ENCODE data around the gene TNS3.
A peak's percentile ranks its signal among the peaks of the same experiment; 100 is the strongest.
"Not testable (repeated sequence)": the region's sequence is repeated elsewhere in the genome, so short reads cannot be mapped to it uniquely, and the experiment has no call there.

The TNS3 gene

GRCh38 chr7:47602272-47603004, 20.5 kb upstream of the TNS3 start:
- DNase-seq: no peak

GRCh38 chr7:47601881-47602249, 20.0 kb upstream of the TNS3 start:
- no peak for DNase-seq

DNA sequence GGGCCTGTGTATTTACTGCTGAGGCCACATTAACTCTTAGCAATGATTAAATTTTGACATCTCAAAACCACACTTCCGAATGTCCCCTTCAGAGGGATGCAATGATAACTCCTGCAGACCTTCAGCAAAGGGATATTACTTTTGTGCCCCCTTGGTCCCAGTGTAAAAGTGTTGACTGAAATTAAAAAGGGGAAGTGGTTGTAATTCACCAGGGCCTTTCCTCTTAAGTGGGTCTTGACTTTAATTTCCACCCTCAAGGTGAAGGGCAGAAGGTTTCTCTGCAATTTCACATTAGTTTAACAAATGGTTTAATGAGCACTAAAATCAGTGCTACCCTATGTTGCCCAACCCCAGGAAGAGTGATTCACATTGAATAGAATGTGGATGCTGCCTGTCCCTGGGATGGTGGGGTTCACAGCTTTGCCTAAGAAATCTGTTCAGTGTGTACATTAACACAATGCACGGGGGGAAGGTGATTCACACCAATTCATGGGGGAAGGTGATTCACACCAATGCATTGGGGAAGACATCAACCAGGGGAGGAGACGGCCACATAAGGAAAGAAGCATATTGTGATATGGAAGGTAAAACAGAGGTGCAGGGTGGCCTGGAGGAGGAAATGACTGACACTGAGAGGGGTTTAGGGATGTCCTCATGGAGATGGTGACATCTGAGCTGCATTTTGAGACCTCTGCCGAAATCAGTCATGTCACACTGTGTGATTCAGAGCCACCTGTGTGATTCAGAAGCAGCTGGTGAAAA, 19.4 kb upstream of the TNS3 start:
- no peak for DNase-seq

GRCh38 chr7:47600199-47601118, 18.5 kb upstream of the TNS3 start:
- DNase-seq: no peak

DNA sequence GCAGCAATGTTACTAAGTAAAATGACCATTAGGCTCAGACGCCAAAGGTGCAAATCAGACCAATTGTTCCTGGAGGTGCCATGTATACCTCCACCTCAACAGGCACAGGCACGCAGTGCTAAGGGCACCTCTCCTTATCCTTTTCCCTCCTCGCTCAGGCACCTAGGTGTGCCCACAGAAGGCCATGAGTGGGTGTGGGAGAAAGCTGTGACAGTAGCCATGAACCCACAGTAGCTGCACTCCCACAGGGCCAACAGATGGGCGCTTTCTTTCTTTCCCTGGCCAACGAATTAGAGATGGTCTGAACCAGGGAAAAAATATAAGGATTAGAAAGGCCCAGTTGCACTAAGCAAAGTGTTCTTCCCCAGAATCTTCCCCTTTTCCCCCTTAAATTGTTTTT, 15.5 kb upstream of the TNS3 start:
- no peak for DNase-seq

GRCh38 chr7:47596502-47597202, 14.7 kb upstream of the TNS3 start:
- no peak for DNase-seq

DNA sequence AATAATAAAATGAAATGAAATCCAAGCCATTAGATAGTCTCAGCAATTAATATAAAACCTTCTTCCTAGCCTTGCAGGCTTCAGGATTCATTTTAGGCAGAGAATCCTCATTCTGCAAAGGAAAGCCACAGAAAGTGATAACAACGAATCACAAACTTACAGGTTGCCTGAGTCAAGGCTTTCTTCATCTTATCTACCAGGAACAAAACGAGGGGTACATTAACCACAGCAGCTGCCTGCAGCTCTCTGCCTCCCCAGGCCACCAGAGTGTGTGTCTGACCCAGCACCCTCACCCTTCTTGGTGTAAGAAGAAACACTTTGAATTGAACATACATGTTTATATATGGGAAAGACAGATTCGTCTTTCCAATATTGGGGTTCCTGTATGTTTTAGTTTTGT, 12.5 kb upstream of the TNS3 start:
- no peak for DNase-seq

- DNase-seq: no peak
Observed at GRCh38 chr7:47591655-47592572, 10.0 kb upstream of the TNS3 start.

DNA sequence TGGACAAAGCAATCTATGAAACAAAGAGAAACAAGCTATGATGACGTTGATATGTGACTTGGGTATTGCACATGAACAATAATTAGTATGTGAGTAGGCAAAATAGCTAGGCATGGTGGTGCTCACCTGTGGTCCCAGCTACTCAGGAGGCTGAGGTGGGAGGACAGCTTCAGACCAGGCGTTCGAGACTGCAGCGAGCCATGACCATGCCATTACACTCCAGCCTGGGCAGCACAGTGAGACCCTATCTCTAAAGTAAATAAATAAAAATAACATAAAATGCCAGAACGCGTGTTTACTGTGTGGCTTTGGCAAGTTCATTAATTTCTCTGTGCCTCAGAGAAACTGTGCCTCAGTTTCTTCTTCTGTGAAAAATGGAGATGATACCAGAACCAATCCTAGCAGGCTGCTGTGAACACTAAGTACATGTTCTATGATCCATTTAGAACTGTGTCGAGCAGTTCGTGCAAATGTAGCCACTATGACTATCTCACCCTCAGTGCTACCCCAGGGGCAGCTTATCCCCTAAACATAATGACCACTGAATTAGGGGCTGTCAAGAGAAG, 9.3 kb upstream of the TNS3 start:
- DNase-seq: no peak

DNA sequence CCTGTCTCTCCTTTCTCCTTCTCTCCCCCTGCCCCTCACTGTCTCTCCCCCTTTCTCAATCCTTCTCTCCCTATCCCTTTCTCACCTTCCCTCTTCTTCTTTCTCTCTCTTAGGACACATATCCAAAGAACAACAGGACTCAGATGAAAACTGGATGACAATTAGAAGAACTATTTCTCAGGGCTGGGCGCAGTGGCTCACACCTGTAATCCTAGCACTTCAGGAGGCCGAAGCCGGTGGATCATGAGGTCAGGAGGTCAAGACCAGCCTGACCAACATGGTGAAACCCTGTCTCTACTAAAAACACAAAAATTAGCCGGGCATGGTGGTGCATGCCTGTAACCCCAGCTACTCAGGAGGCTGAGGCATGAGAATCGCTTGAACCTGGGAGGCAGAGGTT, 8.3 kb upstream of the TNS3 start:
- DNase-seq: not testable (repeated sequence)

GRCh38 chr7:47588704-47589225, 6.9 kb upstream of the TNS3 start:
- no peak for DNase-seq

- DNase-seq: no peak
Observed at GRCh38 chr7:47587976-47588375, 6.1 kb upstream of the TNS3 start.

GRCh38 chr7:47587351-47587750, 5.4 kb upstream of the TNS3 start:
- no peak for DNase-seq

DNA sequence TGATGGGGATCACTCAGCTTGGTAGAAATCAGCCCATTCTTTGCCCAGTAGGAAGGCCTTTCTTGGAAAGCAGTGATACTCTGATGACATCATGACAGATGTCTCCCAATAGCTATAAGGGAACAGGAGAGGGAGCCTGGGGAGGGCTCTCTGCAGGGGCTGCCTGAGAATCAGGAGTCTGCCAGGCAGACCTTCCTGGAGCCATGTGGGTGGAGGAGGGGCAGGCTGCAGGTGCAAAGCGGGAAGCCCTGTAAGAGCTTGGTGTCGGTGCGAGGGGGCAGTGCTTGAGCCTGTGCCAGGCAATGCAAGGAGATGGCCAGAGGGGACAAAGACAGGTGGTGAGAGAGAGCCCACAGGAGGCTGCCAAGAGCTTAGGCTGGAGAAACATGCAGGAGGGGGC, 5.0 kb upstream of the TNS3 start:
- DNase-seq: peak; percentile 54

- not testable (repeated sequence) for DNase-seq
Observed at GRCh38 chr7:47586161-47586670, 4.3 kb upstream of the TNS3 start.

GRCh38 chr7:47584536-47584895, 2.6 kb upstream of the TNS3 start:
- no peak for DNase-seq

- no peak for DNase-seq
Observed at GRCh38 chr7:47583739-47584535, 2.0 kb upstream of the TNS3 start.

- no peak for DNase-seq
Observed at GRCh38 chr7:47582764-47583738, 1.1 kb upstream of the TNS3 start.

DNA sequence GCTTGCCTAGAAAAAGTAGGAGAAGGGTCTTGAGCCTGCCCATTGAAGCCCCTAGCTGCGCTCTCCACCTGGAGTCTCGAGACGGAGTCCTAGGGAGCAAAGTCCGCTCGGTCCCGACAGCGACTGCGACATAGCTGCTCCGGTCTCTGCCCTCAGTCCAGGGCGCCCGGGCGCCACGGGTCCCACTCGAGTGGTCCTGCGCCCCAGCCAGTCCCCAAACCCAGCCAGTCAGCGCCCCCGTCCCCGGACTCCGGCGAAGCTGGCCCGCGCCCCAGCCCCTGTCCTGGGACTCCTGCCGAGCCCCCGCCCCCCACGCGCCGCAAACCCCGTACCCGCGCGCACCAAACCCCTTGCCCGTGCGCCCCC, 490 bp downstream of the TNS3 start:
- DNase-seq: no peak

Measured in NCI-H510A (cell line).